HCT116 (cell line): Measurements from ENCODE around the gene MYLK2. TPM values are rescaled to one million over a fixed set of nuclear protein-coding genes. Genes with fewer than 3 reads are reported as not detected.

Experiments used
- ATAC-seq: fragments of 200-7000 bp; cut with Tn5 transposase; 2 replicates; pipeline ENCODE4 v1.9.1; 2020; ENCODE audit warnings: mild to moderate bottlenecking, moderate library complexity
- BruUV-seq: library from RNA; stranded (reverse); fragments of 400-500 nt; replicated peaks from 2 replicates; lab custom pipeline; 2021; lab: Mats Ljungman, UMichigan
- CTCF ChIA-PET: fragments of 300-600 bp; sonication (Branson Sonifier 250); formaldehyde crosslinking; loops from one replicate; lab custom pipeline; 2021; ENCODE audit warnings: antibody characterized with exemption; lab: Charles Lee
- POLR2A ChIA-PET: fragments of 300-600, 350-600 bp; sonication (Branson Sonifier 250); formaldehyde crosslinking; loops from one replicate; lab custom pipeline; 2021; ENCODE audit warnings: antibody characterized with exemption; lab: Charles Lee
- RAD21 ChIA-PET, 2 experiments: fragments of 300-600 bp; sonication (Branson Sonifier 250); formaldehyde crosslinking; loops; one replicate each; lab custom pipeline; 2023; ENCODE audit warnings: low total read pairs in 2 of 2; ENCODE audit not compliant: uncharacterized antibody in 2 of 2, unreplicated experiment in 2 of 2, low non-redundant PET in 1 of 2; lab: Charles Lee
- DNase-seq: peaks from one replicate; pipeline ENCODE4 v3.0.0-alpha.2; 2010; ENCODE audit warnings: low read depth, low spot score
- H2AFZ ChIP-seq: fragments of 200-600 bp; shearing (Covaris generic), sonication (generic); 2 replicates; pipeline ENCODE4 v1.6.1; 2017; ENCODE audit warnings: low read depth, mixed run types, mixed read lengths, antibody characterized with exemption, low read length; ENCODE audit not compliant: poor library complexity, severe bottlenecking
- H3K27ac ChIP-seq: 2 replicates; pipeline ENCODE4 v1.5.1; 2012; ENCODE audit warnings: low read depth, low read length
- H3K27me3 ChIP-seq: fragments of 200-600 bp; sonication (generic); 2 replicates; pipeline ENCODE4 v1.6.1; 2016; ENCODE audit warnings: mixed run types, low read length, mixed read lengths; ENCODE audit not compliant: insufficient read depth
- H3K36me3 ChIP-seq, 2 experiments: fragments of 200-500 bp in 1 of 2; fragments of 200-600 bp in 1 of 2; sonication (Bioruptor generic) in 1 of 2; sonication (generic) in 1 of 2; 2 replicates each; pipeline versions ENCODE4 v1.5.1 to v1.6.1; 2014 to 2016; ENCODE audit warnings: low read length in 2 of 2, inconsistent platforms in 1 of 2, mixed read lengths in 1 of 2, mixed run types in 1 of 2; ENCODE audit not compliant: insufficient read depth in 2 of 2, control insufficient read depth in 1 of 2
- H3K4me1 ChIP-seq, 2 experiments: fragments of 200-600 bp in 1 of 2; sonication (generic) in 1 of 2; 2 replicates each; pipeline versions ENCODE4 v1.5.1 to v1.6.1; 2012 to 2017; ENCODE audit warnings: low read length in 2 of 2, inconsistent platforms in 1 of 2, mild to moderate bottlenecking in 1 of 2, mixed read lengths in 1 of 2, mixed run types in 1 of 2, moderate library complexity in 1 of 2; ENCODE audit not compliant: insufficient read depth in 2 of 2, control insufficient read depth in 1 of 2
- H3K4me2 ChIP-seq: fragments of 200-600 bp; sonication (generic); 2 replicates; pipeline ENCODE4 v1.6.1; 2017; ENCODE audit warnings: mixed run types, low read length, mixed read lengths
- H3K4me3 ChIP-seq, 2 experiments: fragments of 200-600 bp in 1 of 2; sonication (generic) in 1 of 2; replicated peaks in 1 of 2; 2 replicates each; pipeline ENCODE4 v1.5.1; 2011 to 2016; ENCODE audit warnings: low read length in 2 of 2, control low read depth in 1 of 2, low read depth in 1 of 2, mild to moderate bottlenecking in 1 of 2, mixed read lengths in 1 of 2, mixed run types in 1 of 2
- H3K79me2 ChIP-seq: fragments of 200-600 bp; sonication (generic); 2 replicates; pipeline ENCODE4 v1.6.1; 2017; ENCODE audit warnings: mild to moderate bottlenecking, mixed run types, low read length, moderate library complexity, mixed read lengths; ENCODE audit not compliant: insufficient read depth
- H3K9ac ChIP-seq: fragments of 200-600 bp; sonication (generic); 2 replicates; pipeline ENCODE4 v1.6.1; 2016; ENCODE audit warnings: low read length, mixed read lengths
- H3K9me2 ChIP-seq: fragments of 200-600 bp; sonication (generic), shearing (Covaris generic); 2 replicates; pipeline ENCODE4 v1.6.1; 2017; ENCODE audit warnings: mixed run types, mild to moderate bottlenecking, moderate library complexity; ENCODE audit not compliant: insufficient read depth
- H3K9me3 ChIP-seq, 2 experiments: fragments of 200-500 bp in 1 of 2; fragments of 200-600 bp in 1 of 2; sonication (Bioruptor generic) in 1 of 2; sonication (generic) in 1 of 2; 2 replicates each; pipeline ENCODE4 v1.6.1; 2014 to 2017; ENCODE audit warnings: low read length in 2 of 2, mixed read lengths in 2 of 2, inconsistent platforms in 1 of 2, low read depth in 1 of 2, mild to moderate bottlenecking in 1 of 2, mixed run types in 1 of 2, moderate library complexity in 1 of 2; ENCODE audit not compliant: control insufficient read depth in 1 of 2, insufficient read depth in 1 of 2
- H4K20me1 ChIP-seq: fragments of 200-600 bp; sonication (generic), shearing (Covaris generic); 2 replicates; pipeline ENCODE4 v1.6.1; 2017; ENCODE audit warnings: mixed run types, mild to moderate bottlenecking, moderate library complexity; ENCODE audit not compliant: insufficient read depth
- CEBPB ChIP-seq: IDR thresholded peaks from 2 replicates; pipeline ENCODE4 v1.6.1; 2012; ENCODE audit warnings: low read depth
- ELF1 ChIP-seq: IDR thresholded peaks from 2 replicates; pipeline ENCODE4 v1.6.1; 2012; ENCODE audit warnings: low read depth, borderline replicate concordance
- EZH2phosphoT487 ChIP-seq: fragments of 200-600 bp; IDR thresholded peaks from 2 replicates; pipeline ENCODE4 v1.6.1; 2018; ENCODE audit warnings: antibody characterized with exemption, borderline replicate concordance
- POLR2A ChIP-seq: IDR thresholded peaks from 2 replicates; pipeline ENCODE4 v1.7.0; 2011; ENCODE audit warnings: borderline replicate concordance; ENCODE audit not compliant: insufficient read depth, insufficient read length; ENCODE audit errors: extremely low read depth
- POLR2AphosphoS5 ChIP-seq: IDR thresholded peaks from 2 replicates; pipeline ENCODE4 v1.6.1; 2011; ENCODE audit warnings: mild to moderate bottlenecking, low read depth, low read length, moderate library complexity
- SP1 ChIP-seq: IDR thresholded peaks from 2 replicates; pipeline ENCODE4 v1.6.1; 2012; ENCODE audit warnings: low read depth
- SRF ChIP-seq: IDR thresholded peaks from 2 replicates; pipeline ENCODE4 v1.6.1; 2012; ENCODE audit warnings: low read depth
- intact Hi-C: fragments of 100-400 bp; cut with micrococcal nuclease; formaldehyde crosslinking; loops from 2 replicates; pipeline ENCODE4 v1.10.0; 2022
- total RNA-seq: library from RNA; stranded (reverse); gene quantifications from one replicate; pipeline ENCODE4 v1.2.1, GENCODE V29; 2021; ENCODE audit not compliant: unreplicated experiment
- TF ChIP-seq, protein P1 (sequence below): IDR thresholded peaks from 2 replicates; pipeline ENCODE4 v1.6.1; 2011; ENCODE audit warnings: mild to moderate bottlenecking, low read length, moderate library complexity; ENCODE audit not compliant: insufficient replicate concordance; ENCODE audit errors: extremely low read depth

Gene MYLK2
- total RNA-seq, 1 experiment from 2014 or later: 0.34 TPM

DNA sequence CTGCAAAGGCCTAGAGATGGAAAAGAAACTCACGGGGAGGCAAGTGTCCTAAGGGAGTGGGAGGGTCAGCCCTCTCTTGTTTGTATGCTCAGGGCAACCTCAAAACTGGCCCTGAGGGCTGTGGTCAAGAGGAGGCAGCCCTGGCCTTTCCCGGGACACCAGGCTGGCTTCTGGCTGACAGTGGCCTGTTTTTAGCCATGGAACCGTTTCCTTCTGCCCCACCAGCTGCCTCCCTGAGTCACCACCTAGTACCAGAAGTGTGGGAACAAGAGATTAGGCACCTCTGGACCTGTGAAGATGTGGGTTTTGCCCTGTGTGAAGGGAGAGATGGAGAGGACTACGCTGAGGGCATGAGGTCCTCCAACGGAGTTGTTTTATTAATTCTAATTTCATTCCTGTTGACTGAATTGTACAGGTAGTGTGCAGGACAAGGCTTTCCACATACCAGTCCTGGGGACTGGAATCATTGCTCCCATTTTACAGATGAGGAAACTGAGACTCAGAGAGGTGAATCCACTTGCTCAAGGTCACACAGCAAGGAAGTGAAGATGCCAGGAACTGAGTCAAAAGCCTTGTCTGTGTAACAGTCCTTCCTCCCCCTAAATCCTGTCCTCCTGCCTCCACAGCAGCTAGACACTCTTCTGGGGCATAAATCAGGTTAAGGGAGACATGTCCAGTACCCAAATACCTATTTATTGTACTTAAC is 20.8 kb downstream of the MYLK2 start:
- ATAC-seq (no peak), DNase-seq (no peak)
- no peaks in the 10 kb centered on the region for H3K27me3 ChIP-seq
- ChIA-PET CTCF (no interaction called here), POLR2A (no interaction called here), RAD21 (no interaction called here)
- no peaks in the 10 kb centered on the region for H4K20me1 ChIP-seq
- H3K9ac ChIP-seq: no peak overlapping the region
- intact Hi-C loops: no loop called here
- no peak overlapping the region for H3K4me2 ChIP-seq
- H3K36me3 ChIP-seq: no peaks in the 10 kb centered on the region
- no peaks in the 10 kb centered on the region for H3K9me3 ChIP-seq
- TF ChIP-seq SP1 (no peak), CEBPB (no peak), SRF (no peak), POLR2AphosphoS5 (no peak), EZH2phosphoT487 (no peak), ELF1 (no peak), POLR2A (no peak)
- TF ChIP-seq, protein P1, sequence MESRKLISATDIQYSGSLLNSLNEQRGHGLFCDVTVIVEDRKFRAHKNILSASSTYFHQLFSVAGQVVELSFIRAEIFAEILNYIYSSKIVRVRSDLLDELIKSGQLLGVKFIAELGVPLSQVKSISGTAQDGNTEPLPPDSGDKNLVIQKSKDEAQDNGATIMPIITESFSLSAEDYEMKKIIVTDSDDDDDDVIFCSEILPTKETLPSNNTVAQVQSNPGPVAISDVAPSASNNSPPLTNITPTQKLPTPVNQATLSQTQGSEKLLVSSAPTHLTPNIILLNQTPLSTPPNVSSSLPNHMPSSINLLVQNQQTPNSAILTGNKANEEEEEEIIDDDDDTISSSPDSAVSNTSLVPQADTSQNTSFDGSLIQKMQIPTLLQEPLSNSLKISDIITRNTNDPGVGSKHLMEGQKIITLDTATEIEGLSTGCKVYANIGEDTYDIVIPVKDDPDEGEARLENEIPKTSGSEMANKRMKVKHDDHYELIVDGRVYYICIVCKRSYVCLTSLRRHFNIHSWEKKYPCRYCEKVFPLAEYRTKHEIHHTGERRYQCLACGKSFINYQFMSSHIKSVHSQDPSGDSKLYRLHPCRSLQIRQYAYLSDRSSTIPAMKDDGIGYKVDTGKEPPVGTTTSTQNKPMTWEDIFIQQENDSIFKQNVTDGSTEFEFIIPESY: no peak
- BruUV-seq: no TSS peak
- peaks cover 31 to 64% of the 10 kb centered on the region in 2 experiments for H3K4me1 ChIP-seq
- no peak overlapping the region for H2AFZ ChIP-seq
- H3K79me2 ChIP-seq: no peaks in the 10 kb centered on the region
- no peak overlapping the region for H3K4me3 ChIP-seq
- H3K9me2 ChIP-seq: no peaks in the 10 kb centered on the region
- no peak overlapping the region for H3K27ac ChIP-seq
